GM21515 (cell line): ENCODE measurements around the gene DACH1.
"Not testable (repeated sequence)": the region's sequence is repeated elsewhere in the genome, so short reads cannot be mapped to it uniquely, and the experiment has no call there.

Experiments used
- ATAC-seq: cut with Tn5 transposase; IDR thresholded peaks from one replicate; pipeline ENCODE4 v1.9.1; 2021; ENCODE audit not compliant: unreplicated experiment

Gene DACH1

GRCh38 chr13:71785361-71785760 is 81.6 kb downstream of the DACH1 start:
- ATAC-seq, result no peak

GRCh38 chr13:71780546-71780945 is 86.5 kb downstream of the DACH1 start:
- no peak for ATAC-seq

GRCh38 chr13:71778998-71779397 is 88.0 kb downstream of the DACH1 start:
- ATAC-seq, result not testable (repeated sequence)

GRCh38 chr13:71775966-71776365 is 91.0 kb downstream of the DACH1 start:
- no peak for ATAC-seq

- no peak for ATAC-seq
Measured at GRCh38 chr13:71774863-71775262, 92.1 kb downstream of the DACH1 start.

GRCh38 chr13:71773531-71773930 is 93.5 kb downstream of the DACH1 start:
- no peak for ATAC-seq

GRCh38 chr13:71772361-71772760 is 94.6 kb downstream of the DACH1 start:
- no peak for ATAC-seq

- ATAC-seq, result no peak
Measured at GRCh38 chr13:71771144-71771543, 95.9 kb downstream of the DACH1 start.

- no peak for ATAC-seq
Measured at GRCh38 chr13:71770710-71771109, 96.3 kb downstream of the DACH1 start.

GRCh38 chr13:71768881-71769280 is 98.1 kb downstream of the DACH1 start:
- no peak for ATAC-seq

GRCh38 chr13:71759651-71760511 is 107.1 kb downstream of the DACH1 start:
- ATAC-seq, result no peak

GRCh38 chr13:71758828-71759227 is 108.2 kb downstream of the DACH1 start:
- no peak for ATAC-seq

GRCh38 chr13:71754407-71754974 is 112.5 kb downstream of the DACH1 start:
- ATAC-seq, result no peak

- ATAC-seq, result no peak
Measured at GRCh38 chr13:71752775-71753513, 114.1 kb downstream of the DACH1 start.

GRCh38 chr13:71751073-71751472 is 115.9 kb downstream of the DACH1 start:
- ATAC-seq, result no peak

GRCh38 chr13:71730267-71730666 is 136.7 kb downstream of the DACH1 start:
- ATAC-seq, result no peak

- no peak for ATAC-seq
Measured at GRCh38 chr13:71729441-71729840, 137.6 kb downstream of the DACH1 start.

GRCh38 chr13:71727662-71728061 is 139.3 kb downstream of the DACH1 start:
- no peak for ATAC-seq

- no peak for ATAC-seq
Measured at GRCh38 chr13:71727042-71727441, 140.0 kb downstream of the DACH1 start.

- no peak for ATAC-seq
Measured at GRCh38 chr13:71722206-71722605, 144.8 kb downstream of the DACH1 start.

- ATAC-seq, result no peak
Measured at GRCh38 chr13:71721104-71721503, 145.9 kb downstream of the DACH1 start.

GRCh38 chr13:71718931-71719330 is 148.1 kb downstream of the DACH1 start:
- no peak for ATAC-seq
